ENCODE measurements around the gene JMJD7.

The JMJD7 gene

DNA sequence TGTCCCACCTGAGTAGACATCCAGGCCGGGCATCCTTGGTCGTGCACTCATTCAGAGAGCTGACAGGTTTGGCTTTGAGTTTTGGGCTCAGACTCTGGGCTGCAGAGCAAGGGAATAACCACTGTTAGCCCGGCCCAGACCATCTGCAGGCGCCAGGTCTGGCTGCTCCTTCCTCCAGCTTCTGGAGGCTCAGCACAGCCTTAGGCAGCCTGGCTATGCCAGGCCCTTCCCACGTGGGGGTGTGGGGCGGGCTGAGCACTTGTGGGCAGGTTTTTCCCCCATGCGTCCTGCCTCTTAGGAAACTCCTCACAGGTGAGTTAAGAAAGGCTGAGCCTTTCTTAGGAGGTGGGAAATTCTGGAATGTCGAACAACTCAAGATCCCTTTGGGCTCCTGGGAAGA lies 22.0 kb downstream of the JMJD7 start:
- POLR2A ChIA-PET, result no interaction called here
- TF ChIP-seq, protein P1, sequence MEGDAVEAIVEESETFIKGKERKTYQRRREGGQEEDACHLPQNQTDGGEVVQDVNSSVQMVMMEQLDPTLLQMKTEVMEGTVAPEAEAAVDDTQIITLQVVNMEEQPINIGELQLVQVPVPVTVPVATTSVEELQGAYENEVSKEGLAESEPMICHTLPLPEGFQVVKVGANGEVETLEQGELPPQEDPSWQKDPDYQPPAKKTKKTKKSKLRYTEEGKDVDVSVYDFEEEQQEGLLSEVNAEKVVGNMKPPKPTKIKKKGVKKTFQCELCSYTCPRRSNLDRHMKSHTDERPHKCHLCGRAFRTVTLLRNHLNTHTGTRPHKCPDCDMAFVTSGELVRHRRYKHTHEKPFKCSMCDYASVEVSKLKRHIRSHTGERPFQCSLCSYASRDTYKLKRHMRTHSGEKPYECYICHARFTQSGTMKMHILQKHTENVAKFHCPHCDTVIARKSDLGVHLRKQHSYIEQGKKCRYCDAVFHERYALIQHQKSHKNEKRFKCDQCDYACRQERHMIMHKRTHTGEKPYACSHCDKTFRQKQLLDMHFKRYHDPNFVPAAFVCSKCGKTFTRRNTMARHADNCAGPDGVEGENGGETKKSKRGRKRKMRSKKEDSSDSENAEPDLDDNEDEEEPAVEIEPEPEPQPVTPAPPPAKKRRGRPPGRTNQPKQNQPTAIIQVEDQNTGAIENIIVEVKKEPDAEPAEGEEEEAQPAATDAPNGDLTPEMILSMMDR (IDR thresholded peaks at IDR 0.05; ENCODE audit: control extremely low read depth, extremely low read depth, low read depth, missing control alignments), result no peak
- CTCF ChIA-PET, result no interaction called here
- no peak for DNase-seq (ENCODE audit: extremely low spot score)

DNA sequence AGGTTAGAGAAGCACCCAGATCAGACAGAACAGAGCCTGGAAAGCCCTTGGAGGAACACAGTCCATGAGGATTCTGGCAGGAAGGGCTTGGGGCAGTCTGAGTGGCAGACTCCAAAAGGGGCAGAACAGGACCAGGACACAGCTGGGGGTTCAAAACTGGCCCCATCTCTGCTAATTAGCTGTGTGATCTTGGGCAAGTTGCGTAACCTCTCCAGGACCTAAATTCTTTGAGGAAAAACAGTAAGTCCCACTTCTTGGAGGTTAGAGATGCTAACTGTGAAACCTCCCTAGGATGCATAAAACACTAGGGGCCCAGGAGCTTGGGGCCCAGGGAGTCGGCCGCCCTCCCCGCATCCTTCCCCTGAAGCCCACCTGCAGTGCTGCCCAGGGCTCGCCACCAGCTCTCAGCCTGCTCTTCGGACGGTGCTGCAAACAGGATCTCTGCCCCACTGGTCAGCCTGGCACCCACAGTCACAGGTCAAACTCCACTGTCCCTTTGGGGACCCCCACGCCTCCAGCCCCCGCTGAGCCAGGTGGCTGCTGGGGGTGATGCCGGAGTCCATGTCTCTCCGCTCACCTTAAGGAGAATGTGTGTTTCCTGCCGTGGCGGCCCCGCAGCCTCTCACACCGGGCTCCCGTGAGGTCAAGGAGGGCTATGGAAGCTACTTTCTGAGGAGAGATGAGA lies 22.7 kb downstream of the JMJD7 start:
- ChIA-PET CTCF (interaction anchor here (1.3 to 1.5 kb wide), 2 partner anchors 9 to 54 kb away, joined by 3 to 9 read pairs; no protein-coding TSS in a partner anchor), POLR2A (no interaction called here)
- TF ChIP-seq, protein P1 (IDR thresholded peaks at IDR 0.05; ENCODE audit: control extremely low read depth, extremely low read depth, low read depth, missing control alignments), result no peak
- DNase-seq (ENCODE audit: extremely low spot score), result no peak

DNA sequence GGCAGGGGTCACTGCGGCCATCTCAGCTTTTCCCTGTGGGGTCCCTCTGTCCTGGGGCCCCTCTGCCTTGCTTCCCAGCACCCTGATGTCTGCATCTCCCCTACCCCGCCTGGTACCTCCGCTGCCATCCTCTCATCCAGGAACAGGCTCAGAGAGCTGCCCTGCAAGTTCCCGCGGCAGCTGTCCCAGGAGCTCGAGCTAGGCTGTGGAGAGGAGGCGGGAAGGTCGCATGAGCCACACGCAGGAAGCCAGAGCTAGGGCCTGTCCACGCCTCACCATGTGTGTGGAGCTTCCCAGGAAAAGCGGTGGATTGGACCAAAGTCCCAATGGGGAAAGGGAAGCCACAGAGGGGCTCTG lies 23.3 kb downstream of the JMJD7 start:
- no peak for DNase-seq (ENCODE audit: extremely low spot score)
- CTCF ChIA-PET, result interaction anchor here (1.3 to 1.5 kb wide), 2 partner anchors 9 to 54 kb away, joined by 3 to 9 read pairs; no protein-coding TSS in a partner anchor
- POLR2A ChIA-PET, result no interaction called here
- TF ChIP-seq, protein P1 (IDR thresholded peaks at IDR 0.05; ENCODE audit: control extremely low read depth, extremely low read depth, low read depth, missing control alignments), result no peak

DNA sequence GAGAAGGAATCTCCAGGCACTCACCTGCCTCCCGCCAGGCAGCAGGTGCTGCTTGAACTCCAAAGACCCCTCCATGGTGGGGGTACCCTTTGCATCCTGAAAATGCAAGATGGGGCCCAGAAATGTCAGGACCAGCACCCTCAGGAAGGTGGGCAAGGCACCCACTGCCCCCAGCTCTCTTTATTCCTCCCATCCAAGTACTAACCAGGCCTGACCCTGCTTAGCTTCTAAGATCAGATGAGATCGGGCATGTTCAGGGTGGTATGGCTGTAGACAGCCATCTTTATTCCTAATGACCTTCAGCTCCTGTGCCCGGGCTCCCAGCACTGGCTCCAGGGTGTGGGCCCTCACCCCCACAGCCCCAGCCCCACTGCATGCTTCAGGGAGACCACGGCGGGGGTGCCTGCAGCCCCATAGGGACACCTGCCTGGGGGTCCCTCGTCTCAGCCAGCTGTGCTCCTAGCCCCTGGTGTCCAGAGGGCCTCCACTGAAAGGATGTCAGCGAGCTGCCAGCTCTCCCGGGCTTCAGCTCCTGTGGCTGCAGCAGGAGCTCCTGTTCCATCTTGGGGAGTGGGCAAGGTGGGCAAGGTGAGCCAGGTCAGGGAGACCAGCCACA lies 24.0 kb downstream of the JMJD7 start:
- ChIA-PET CTCF (interaction anchor here (1.3 to 1.5 kb wide), 4 partner anchors 8 to 53 kb away, joined by 3 to 9 read pairs (median 3); no protein-coding TSS in a partner anchor), POLR2A (interaction anchor here (0.8 kb wide), 1 partner anchor 22 kb away, joined by 3 read pairs; no protein-coding TSS in a partner anchor)
- no peak for DNase-seq (ENCODE audit: extremely low spot score)
- TF ChIP-seq, protein P1 (IDR thresholded peaks at IDR 0.05; ENCODE audit: control extremely low read depth, extremely low read depth, low read depth, missing control alignments), result no peak

DNA sequence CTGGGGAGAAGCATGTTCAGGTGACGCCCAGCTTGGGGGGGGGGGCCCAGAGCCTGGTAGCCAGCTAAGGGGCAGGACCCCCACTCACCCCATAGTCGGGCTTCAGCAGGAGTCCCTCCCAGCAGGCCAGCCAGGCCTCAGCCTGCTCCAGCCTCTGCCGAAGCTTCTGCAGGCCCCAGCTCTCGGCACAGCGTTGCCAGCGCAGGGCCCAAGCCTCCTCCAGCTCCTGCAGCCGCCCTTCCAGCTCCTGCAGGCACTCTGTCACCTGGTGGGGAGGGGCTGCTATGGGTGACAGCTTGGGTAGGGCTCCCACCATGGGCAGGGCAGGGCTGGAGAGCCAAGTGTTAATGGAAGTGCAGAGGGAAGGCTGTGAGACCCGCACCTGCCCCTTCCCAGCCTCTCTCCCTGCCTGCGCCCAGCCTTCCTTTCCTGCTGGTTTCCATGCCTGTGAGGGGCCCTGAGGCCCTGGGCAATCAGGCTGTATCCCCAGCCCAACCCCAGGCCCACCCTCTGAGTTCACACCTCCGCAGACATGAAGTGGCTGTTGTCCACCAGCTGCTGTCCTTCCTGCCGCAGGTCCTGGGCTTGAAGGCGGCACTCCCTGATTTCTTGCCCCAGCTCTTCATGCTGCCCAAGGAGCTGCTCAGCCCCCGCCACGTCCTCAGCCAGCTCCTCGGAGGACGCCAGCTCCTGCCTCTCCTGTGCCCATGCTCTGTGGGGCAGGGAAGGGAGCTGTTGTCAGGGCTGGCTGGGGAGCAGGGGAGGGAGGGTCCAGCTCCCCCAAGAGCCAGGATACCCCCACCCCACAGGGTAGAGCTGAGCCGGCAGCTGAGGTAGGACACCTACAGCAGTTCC lies 25.1 kb downstream of the JMJD7 start:
- TF ChIP-seq, protein P1 (IDR thresholded peaks at IDR 0.05; ENCODE audit: control extremely low read depth, extremely low read depth, low read depth, missing control alignments), result no peak
- ChIA-PET POLR2A (interaction anchor here (0.6 kb wide), 1 partner anchor 883 kb away, joined by 4 read pairs; no protein-coding TSS in a partner anchor), CTCF (interaction anchor here (1.4 to 2.3 kb wide), 3 partner anchors 8 to 52 kb away, joined by 3 to 6 read pairs (median 3); no protein-coding TSS in a partner anchor)
- no peak for DNase-seq (ENCODE audit: extremely low spot score)

DNA sequence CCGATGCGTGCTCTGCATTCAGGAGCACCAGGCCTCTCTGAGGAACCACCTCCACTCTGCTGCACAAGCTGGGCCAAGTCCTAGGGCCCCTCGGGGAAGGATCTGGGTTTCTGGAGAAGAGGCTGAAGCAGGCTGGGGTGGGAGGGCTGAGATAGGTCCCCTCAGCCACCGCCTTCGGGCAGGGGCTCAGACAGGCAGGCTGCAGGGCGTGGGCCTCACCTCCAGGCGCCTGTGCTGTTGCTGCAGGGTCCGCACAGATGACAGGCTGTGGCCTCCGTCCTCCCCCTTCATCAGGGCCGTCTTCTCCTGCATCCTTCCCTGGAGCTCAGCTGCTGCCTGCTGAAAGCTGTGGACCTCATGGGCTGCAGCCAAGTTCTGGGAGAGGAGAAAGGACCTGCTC lies 25.9 kb downstream of the JMJD7 start:
- POLR2A ChIA-PET, result no interaction called here
- TF ChIP-seq, protein P1 (IDR thresholded peaks at IDR 0.05; ENCODE audit: control extremely low read depth, extremely low read depth, low read depth, missing control alignments), result no peak

More for the DNA sequence above, 25.9 kb downstream of the JMJD7 start:
- no peak for DNase-seq (ENCODE audit: extremely low spot score)
- CTCF ChIA-PET, result interaction anchor here (1.1 to 2.3 kb wide), 2 partner anchors 9 to 136 kb away, joined by 3 to 6 read pairs; no protein-coding TSS in a partner anchor

Data from GM10248 (cell line).